NCI-H2227 (cell line): ENCODE measurements around the gene SPATA46.

Source experiments
- DNase-seq: peaks from one replicate; lab custom pipeline; 2025; ENCODE audit not compliant: unreplicated experiment; lab: John Stamatoyannopoulos, UW

The SPATA46 gene

DNA sequence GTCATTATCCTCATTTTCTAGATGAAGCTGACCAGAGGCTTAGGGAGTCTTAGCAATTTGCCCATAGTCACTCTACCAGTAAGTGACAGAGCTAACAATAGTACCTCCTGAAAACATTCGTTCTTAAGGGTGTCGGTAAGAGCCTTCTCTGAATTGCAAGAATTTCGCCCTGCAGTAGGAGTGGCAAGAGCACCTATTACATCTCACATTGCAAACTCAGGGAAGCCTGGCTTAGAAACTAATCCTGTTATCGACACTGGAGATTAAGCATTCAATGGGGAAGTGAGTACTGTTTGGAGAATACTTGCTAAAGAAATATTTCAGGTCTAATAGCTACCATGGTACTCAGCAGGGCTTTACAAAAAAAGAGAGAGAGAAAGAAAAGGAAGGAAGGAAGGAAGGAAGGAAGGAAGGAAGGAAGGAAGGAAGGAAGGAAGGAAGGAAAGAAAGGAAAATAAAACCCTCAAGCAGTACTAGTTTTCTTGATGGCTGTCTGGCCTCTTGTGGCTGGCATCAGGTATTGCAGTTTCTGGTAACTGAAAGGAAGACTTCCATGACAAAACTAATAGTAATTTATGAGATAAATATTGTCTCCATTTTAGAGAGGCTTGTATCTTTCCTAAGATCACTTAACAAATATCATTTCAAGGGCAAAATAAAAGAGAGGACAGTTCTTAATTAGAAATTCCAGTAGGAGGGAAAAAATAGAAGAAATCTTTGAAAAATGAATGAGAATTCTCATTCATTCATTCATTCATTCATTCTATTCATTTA lies 15.3 kb upstream of the SPATA46 start:
- DNase-seq = peak; percentile 32

GRCh38 chr1:162390396-162391185 lies 13.9 kb upstream of the SPATA46 start:
- DNase-seq = peak; percentile 10

DNA sequence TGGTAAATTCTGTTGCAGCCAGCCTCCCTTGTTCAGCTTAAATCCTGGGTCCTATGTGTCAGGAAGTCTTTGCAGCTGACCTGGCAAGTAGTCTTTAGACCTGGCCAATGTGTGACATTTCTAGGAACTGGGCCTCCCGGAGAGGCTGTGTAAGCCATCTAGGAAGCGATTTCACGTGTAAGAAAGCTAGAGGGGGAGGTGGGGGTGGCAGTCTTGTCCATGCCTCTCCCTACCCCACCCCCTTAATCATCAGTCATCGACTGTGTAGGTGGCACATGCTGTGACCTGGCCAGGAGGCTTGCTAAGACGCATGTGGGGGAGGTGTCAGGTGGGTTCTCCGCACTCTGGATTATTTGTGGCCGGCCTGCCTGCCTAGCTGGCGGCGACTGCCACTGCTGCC lies 13.3 kb upstream of the SPATA46 start:
- DNase-seq = no peak

GRCh38 chr1:162389021-162389818 lies 12.6 kb upstream of the SPATA46 start:
- no peak for DNase-seq

GRCh38 chr1:162388615-162389014 lies 12.0 kb upstream of the SPATA46 start:
- no peak for DNase-seq

DNA sequence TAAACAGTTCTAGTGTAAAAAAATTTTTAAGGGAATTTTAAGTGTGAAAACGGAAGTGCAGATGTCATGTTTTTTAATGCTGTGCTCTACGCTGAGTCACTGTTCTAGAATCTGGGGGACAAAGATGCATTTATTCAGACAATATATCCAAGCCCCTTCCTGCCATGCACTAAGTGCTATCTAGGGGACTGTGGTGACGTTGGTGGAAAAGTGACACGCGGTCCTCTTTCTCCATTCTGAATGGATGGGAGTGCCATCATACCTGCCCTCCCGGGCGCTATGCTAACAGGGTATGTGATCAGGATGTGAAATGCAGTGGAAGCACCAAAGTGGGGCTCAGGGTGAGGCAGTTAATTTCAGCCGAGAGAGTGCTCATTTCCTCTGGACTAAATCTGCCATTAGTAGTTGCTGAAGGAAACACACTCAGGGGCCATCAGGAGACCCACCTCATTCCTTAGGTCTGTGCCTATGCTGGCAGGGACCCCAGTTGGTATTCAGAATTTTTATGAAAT lies 11.5 kb upstream of the SPATA46 start:
- DNase-seq = no peak

DNA sequence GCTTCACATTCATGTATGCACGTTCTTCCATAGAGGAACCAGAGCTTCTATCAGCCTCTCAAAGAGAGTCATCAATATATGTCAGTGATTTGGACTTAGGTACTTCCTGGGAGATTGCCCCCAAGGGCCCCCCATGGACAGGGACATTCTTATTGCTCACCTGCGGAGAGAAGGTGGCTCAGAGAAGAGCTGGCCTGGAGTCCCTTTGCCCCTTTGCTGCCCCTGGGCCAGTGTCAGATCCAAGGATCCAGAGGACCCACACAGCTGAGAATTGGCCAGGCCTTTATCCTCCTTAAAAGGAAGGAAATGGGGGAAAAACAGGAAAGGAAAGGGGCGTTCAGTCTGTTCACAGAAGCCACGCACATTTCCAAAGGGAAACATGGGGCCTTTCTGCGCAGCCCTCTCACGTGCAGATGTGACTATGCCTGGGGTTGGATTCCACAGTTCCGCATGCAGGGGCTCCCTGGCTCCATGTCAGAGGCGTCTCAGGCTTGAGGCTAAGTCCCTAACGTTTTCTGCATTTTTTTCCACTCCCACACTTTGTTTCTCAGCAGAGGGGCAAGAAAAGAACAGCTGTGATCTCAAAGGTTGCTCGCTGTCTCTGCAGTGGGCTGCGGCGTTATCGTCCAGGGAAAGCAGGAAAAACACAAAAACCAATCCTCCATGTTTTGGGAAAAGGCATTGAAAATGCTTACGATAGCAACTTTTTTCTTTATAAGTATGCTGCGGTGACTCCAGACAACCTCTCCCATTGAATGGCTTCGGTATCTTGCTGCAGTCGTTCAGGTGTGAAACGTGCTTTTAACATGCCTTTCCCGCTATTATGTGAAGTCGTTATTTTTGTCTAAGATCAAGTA lies 10.8 kb upstream of the SPATA46 start:
- no peak for DNase-seq

GRCh38 chr1:162386292-162387225 lies 9.9 kb upstream of the SPATA46 start:
- DNase-seq = no peak

- no peak for DNase-seq
Measured at GRCh38 chr1:162385702-162386101, 9.0 kb upstream of the SPATA46 start.

- DNase-seq = no peak
Measured at GRCh38 chr1:162385280-162385623, 8.6 kb upstream of the SPATA46 start.

- no peak for DNase-seq
Measured at GRCh38 chr1:162384601-162385279, 8.1 kb upstream of the SPATA46 start.

DNA sequence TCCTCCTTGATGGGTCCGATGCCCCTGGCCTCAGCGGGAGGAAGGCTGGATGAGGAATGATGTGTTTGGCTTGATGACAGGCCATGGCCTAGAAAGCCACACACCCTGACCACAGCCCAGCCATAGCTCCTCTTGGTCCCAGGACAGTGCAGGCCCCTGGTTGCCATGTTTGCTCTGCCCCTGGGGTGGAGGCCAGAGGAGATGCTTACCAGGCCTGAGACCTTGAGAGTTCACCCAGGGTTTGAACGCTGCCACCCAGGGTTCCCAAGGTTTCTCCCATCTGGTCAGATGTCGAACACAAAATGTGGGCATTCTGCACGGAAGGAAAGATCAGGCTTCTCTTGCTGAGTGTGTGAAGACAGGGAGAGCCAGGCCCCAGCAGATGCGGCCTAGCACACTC lies 7.5 kb upstream of the SPATA46 start:
- DNase-seq = no peak

- no peak for DNase-seq
Measured at GRCh38 chr1:162383516-162383915, 6.9 kb upstream of the SPATA46 start.

GRCh38 chr1:162383091-162383490 lies 6.4 kb upstream of the SPATA46 start:
- no peak for DNase-seq

- no peak for DNase-seq
Measured at GRCh38 chr1:162381941-162382750, 5.5 kb upstream of the SPATA46 start.

GRCh38 chr1:162381383-162381782 lies 4.7 kb upstream of the SPATA46 start, which contains the start of gene C1orf226:
Gene C1orf226, plus strand, starts transcription at chr1:162381728. Its CDS starts 174 bp downstream, at chr1:162381902.
- DNase-seq = no peak

DNA sequence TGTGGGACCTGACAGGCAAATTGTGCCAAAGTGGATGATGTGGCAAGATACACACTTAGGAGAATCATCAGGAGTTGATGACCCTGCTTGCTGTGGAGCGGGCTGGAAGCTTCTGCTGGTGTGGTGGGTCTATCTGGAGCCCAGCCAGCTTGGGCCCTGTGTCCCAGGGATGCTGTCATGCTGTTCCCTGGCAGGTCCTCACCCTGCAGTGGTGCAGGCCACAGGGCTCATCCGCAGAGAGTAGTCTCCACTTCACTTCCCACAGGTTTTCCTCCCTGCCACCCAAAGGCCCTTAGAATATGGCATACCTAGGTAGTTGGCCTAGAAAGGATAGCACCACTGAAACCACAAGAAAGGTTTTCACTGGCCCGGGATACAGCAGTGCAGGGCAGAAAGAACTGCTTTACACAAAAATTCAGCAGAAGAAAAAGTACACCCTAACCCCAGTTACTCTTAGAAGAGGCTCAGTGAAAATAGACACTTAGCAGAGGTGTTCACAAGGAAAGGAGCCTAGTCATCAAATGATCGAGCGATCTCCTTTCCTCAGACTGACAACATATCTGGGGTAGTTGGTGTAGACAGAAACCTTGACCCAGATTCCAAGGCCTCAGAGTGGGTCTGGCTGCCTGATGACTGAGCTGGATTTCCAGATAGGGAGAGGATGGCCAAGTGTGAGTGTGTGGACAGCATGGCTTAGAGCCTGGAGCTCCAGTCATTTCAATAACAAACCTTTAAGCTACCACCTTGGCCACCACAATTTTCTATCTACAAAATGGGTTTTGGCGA lies 3.6 kb upstream of the SPATA46 start:
- DNase-seq = no peak
